HAP-1 (cell line): ENCODE measurements around the gene ZFP91.

ENCODE experiments used
- DNase-seq, 2 experiments: peaks; one replicate each; pipeline ENCODE4 v3.0.0-alpha.2; 2016 to 2020; ENCODE audit warnings: low spot score in 2 of 2
- H3K27me3 ChIP-seq: fragments of 250-450 bp; sonication (Bioruptor Pico); 2 replicates; pipeline ENCODE4 v1.5.1; 2020; ENCODE audit warnings: low read depth, mild to moderate bottlenecking, moderate library complexity
- H3K36me3 ChIP-seq: fragments of 250-450 bp; sonication (Bioruptor Pico); replicated peaks from 2 replicates; pipeline ENCODE4 v1.5.1; 2020; ENCODE audit warnings: mild to moderate bottlenecking
- H3K4me1 ChIP-seq: fragments of 250-450 bp; sonication (Bioruptor Pico); 2 replicates; pipeline ENCODE4 v1.5.1; 2020; ENCODE audit warnings: mild to moderate bottlenecking
- H3K4me3 ChIP-seq: fragments of 250-450 bp; sonication (Bioruptor Pico); 2 replicates; pipeline ENCODE4 v1.5.1; 2020; ENCODE audit warnings: mild to moderate bottlenecking, moderate library complexity
- H3K9me3 ChIP-seq: fragments of 250-450 bp; sonication (Bioruptor Pico); 2 replicates; pipeline ENCODE4 v1.5.1; 2020; ENCODE audit warnings: mild to moderate bottlenecking, moderate library complexity
- in situ Hi-C: fragments of 300-500 bp; cut with MboI; formaldehyde crosslinking; loops from 3 replicates; pipeline ENCODE4 v1.14.3; 2020; ENCODE audit warnings: low sequenced_read_pairs, inconsistent platforms, mixed read lengths

ZFP91 gene

DNA sequence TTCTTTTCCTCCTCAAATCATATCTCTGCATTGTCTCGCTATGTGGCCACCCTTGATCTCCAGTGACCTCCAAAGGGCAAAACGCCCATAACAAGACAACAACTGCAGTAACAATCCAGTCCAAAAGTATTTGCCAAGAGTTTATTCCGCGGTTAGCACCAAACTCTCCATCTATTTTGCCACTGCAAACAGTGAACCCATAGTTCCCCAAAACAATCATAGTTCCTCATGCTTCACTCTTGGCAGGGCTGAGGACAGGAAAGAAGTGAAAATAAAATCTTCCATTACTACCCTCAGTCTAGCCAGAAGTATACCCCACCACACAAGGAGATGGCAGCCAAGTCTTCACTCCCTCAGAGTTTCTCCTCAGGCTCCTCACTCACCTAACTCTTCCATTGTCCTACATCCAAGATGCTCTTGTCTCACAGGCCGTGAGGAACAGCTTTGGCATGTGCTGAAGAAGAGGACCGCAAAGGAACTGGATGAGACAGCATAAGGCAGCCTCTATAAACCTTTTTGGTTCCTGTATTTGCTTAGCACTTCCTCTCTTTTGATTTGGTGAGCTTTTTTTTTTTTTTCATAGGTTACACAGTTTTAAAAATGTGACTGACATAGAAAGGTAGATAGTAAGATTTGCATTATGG, 3.4 kb upstream of the ZFP91 start, which contains the start of gene LPXN:
LPXN (minus strand) TSS at position 480 of the 644 bp plus-strand sequence; CDS start at position 396, 84 bp downstream.
- in situ Hi-C loops = loop anchor here (10.0 kb wide), 1 partner anchor 911 kb away; the partner anchor contains the start of gene ZDHHC5
- Histone ChIP-seq H3K9me3 (no peaks in the 10 kb centered on the region), H3K4me3 (no peak within 1 kb of the TSS), H3K27me3 (no peaks in the 10 kb centered on the region), H3K36me3 (peaks cover 4% of the 10 kb centered on the region), H3K4me1 (no peaks in the 10 kb centered on the region; the same call in 1 of the 2 replicates)
- no peak for DNase-seq

- Histone ChIP-seq H3K4me1 (peaks cover 8% of the 10 kb centered on the region), H3K9me3 (no peaks in the 10 kb centered on the region), H3K4me3 (peak overlapping the region; percentile 100), H3K36me3 (peaks cover 4% of the 10 kb centered on the region), H3K27me3 (no peaks in the 10 kb centered on the region)
- peak in 1 of 2 experiments; percentile 19 for DNase-seq
- in situ Hi-C loops = loop anchor here (10.0 kb wide), 1 partner anchor 912 kb away; the partner anchor contains the start of gene ZDHHC5
Observed at GRCh38 chr11:58576887-58577471, 1.9 kb upstream of the ZFP91 start.

DNA sequence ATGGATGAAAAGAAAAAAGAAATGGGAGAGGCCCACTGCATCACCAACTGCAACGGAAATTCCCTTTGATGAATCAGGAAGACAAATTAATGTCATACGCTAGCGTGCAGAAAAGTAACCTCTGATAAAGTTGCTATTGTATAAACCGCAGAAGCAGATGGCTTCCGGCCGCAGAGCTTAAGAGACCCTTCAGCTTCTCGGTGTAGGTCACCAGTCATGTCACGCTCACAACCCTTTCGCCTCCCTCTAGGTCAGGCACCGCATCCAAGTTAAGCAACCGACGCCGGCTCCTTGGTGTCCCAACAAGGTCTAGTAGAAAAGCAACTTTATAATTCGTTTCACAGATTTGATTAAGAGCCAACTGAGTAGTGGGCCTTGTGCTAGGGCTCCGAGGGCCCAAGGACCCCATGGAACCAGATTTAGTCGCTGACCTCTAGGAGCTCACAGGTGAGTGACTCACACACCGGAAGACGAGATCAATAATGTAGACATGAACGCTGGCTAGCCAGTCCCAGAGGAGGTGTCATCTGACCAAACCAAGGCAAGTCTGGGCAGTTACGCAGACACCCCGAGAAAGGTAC, 1.2 kb upstream of the ZFP91 start:
- peak; percentile 12 to 48 for DNase-seq
- Histone ChIP-seq H3K4me3 (peak overlapping the region; percentile 100), H3K9me3 (no peaks in the 10 kb centered on the region), H3K4me1 (peaks cover 11% of the 10 kb centered on the region), H3K27me3 (no peaks in the 10 kb centered on the region), H3K36me3 (peaks cover 4% of the 10 kb centered on the region)
- in situ Hi-C loops = loop anchor here (10.0 kb wide), 1 partner anchor 913 kb away; the partner anchor contains the start of gene ZDHHC5

GRCh38 chr11:58578136-58578634, 678 bp upstream of the ZFP91 start:
- H3K36me3 ChIP-seq = peaks cover 4% of the 10 kb centered on the region
- H3K9me3 ChIP-seq = no peaks in the 10 kb centered on the region
- in situ Hi-C loops = loop anchor here (10.0 kb wide), 1 partner anchor 913 kb away; the partner anchor contains the start of gene ZDHHC5
- peak overlapping the region; percentile 100 for H3K4me3 ChIP-seq
- H3K27me3 ChIP-seq = no peaks in the 10 kb centered on the region
- peaks cover 11% of the 10 kb centered on the region for H3K4me1 ChIP-seq
- peak; percentile 93 to 99 for DNase-seq

DNA sequence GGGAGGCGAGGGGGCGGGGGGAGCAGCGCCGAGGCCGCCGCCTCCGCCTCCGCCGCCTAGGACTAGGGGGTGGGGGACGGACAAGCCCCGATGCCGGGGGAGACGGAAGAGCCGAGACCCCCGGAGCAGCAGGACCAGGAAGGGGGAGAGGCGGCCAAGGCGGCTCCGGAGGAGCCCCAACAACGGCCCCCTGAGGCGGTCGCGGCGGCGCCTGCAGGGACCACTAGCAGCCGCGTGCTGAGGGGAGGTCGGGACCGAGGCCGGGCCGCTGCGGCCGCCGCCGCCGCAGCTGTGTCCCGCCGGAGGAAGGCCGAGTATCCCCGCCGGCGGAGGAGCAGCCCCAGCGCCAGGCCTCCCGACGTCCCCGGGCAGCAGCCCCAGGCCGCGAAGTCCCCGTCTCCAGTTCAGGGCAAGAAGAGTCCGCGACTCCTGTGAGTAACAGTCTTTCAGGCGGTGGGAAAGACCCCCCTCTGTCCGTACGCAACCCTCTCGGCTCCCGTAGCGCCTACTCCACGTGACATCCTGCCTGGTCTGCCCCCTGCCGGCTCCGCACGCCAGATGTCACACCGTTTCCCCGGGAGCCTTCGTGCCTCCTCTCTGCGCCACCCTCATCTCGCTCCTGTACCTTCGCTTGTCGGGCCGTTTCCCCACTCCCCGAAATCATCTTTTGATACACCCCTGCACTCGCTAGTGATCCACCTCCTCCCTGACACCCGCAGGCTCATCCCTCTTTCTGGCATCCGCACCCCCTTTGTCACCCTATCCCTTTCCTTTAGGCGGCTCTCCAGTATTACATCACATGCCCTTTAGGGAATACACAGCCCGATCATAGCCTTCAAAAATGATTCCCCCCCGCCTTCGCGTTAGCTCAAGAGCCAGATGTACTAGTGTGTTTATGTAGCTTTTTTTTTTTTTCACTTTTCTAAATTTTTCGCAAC, 598 bp downstream of the ZFP91 start:
- Histone ChIP-seq H3K9me3 (no peaks in the 10 kb centered on the region), H3K27me3 (no peaks in the 10 kb centered on the region), H3K4me3 (peak overlapping the region; percentile 100), H3K4me1 (peaks cover 11% of the 10 kb centered on the region), H3K36me3 (peaks cover 5% of the 10 kb centered on the region)
- DNase-seq = peak; percentile 83 to 93
- in situ Hi-C loops = loop anchor here (10.0 kb wide), 1 partner anchor 915 kb away; the partner anchor contains the start of gene ZDHHC5

- Histone ChIP-seq H3K36me3 (peaks cover 10% of the 10 kb centered on the region), H3K27me3 (no peaks in the 10 kb centered on the region), H3K4me3 (peak overlapping the region; percentile 100), H3K9me3 (no peaks in the 10 kb centered on the region), H3K4me1 (peaks cover 11% of the 10 kb centered on the region)
- no peak for DNase-seq
- in situ Hi-C loops = no loop called here
Observed at GRCh38 chr11:58580311-58580710, 1.4 kb downstream of the ZFP91 start.

DNA sequence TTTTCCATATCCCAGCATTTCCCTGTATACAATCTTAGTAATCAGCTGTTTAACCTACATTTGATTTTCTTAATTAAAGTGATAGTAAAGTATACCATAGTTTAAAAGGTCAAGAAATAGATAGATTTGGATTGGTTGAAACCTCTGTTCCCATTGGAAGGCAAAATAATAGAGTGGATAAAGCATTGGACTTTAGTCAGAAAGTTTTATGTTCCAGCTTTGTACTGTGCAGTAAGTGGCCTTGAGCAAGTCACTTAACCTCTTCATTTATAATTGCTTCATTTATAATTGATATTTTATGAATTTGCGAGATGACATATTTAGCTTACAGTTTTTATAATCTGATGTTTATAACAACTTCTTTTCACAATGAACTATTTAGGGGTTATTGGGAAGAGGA, 3.6 kb downstream of the ZFP91 start:
- Histone ChIP-seq H3K4me3 (no peak overlapping the region), H3K36me3 (peaks cover 26% of the 10 kb centered on the region), H3K9me3 (no peaks in the 10 kb centered on the region), H3K4me1 (peaks cover 11% of the 10 kb centered on the region), H3K27me3 (no peaks in the 10 kb centered on the region)
- in situ Hi-C loops = no loop called here
- no peak for DNase-seq

GRCh38 chr11:58586998-58587397, 8.1 kb downstream of the ZFP91 start:
- Histone ChIP-seq H3K27me3 (no peaks in the 10 kb centered on the region), H3K9me3 (no peaks in the 10 kb centered on the region), H3K4me1 (peaks cover 3% of the 10 kb centered on the region), H3K36me3 (peaks cover 29% of the 10 kb centered on the region), H3K4me3 (no peak overlapping the region)
- no peak for DNase-seq
- in situ Hi-C loops = no loop called here

DNA sequence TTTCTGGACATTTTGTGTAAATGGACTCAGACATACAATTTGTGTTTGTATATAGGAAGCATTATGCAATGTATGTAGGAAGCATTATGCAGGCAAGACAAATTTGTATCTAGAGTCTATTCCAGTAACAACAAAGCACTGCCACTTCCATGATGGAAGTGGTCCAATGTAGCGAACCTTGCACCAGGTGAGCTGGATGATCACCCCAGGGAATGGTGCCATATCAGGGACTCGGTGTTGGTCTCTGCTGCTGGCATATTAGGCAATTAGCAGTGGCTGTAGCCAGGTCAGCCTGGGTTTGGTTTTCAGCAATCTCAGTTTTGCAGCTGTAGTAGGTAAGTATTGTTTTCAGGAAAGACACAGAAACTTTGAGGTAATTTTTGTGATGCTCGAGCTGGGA, 12.8 kb downstream of the ZFP91 start:
- H3K4me3 ChIP-seq = no peak overlapping the region
- peaks cover 19% of the 10 kb centered on the region for H3K36me3 ChIP-seq
- no peaks in the 10 kb centered on the region for H3K27me3 ChIP-seq
- in situ Hi-C loops = no loop called here
- DNase-seq = no peak
- no peaks in the 10 kb centered on the region for H3K4me1 ChIP-seq
- no peaks in the 10 kb centered on the region for H3K9me3 ChIP-seq

DNA sequence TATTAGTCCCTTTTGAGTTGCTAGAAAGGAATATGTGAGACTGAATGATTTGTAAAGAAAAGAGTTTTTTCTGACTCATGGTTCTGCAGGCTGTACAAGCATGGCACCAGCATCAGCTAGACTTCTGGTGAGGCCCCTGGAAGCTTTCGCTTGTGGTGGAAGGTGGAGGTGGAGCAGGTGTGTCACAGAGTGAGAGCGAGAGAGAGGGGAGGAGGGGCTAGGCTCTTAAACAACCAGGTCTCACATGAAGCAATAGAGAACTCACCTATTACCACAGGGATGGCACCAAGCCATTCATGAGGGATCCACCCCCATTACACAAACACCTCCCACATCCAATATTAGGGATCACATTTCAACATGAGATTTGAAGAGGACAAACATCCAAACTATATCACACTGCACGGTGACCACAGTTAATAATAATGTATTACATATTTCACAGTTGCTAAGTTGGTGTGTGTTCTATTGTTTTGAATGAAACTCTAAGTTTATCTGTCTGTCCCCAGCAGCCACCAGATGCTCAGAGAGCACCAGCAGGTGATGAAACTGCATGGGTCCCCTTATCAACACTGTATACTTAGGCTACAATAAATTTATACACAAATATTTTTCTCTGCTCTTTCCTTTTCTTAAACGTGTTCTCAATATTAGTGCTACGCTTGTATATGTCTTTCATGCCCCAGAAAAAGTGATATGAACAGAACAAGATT, 14.1 kb downstream of the ZFP91 start:
- no peak for DNase-seq
- Histone ChIP-seq H3K4me1 (no peaks in the 10 kb centered on the region), H3K27me3 (no peaks in the 10 kb centered on the region), H3K4me3 (no peak overlapping the region), H3K36me3 (peaks cover 10% of the 10 kb centered on the region), H3K9me3 (no peaks in the 10 kb centered on the region)
- in situ Hi-C loops = no loop called here

DNA sequence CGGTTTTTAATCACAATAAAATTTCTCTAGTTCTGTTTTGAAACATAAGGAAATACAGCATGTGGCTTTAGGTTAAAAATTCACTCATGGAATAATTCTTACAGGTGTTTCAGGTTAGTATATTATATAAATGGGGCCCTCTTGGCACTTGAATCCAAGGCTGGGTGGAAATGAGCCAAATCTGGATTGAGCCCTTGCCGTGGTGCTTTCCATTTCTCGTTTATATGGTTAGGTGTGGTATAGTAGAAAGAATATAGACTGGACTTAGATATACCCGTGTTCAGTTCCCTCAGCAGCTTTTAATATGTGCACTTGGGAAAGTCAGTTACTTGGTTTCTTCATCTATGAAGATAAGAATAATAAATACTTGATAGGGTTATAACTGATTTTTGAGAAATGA, 16.0 kb downstream of the ZFP91 start:
- Histone ChIP-seq H3K36me3 (peaks cover 9% of the 10 kb centered on the region), H3K9me3 (no peaks in the 10 kb centered on the region), H3K27me3 (no peaks in the 10 kb centered on the region), H3K4me3 (no peak overlapping the region), H3K4me1 (no peaks in the 10 kb centered on the region)
- in situ Hi-C loops = no loop called here
- DNase-seq = no peak

DNA sequence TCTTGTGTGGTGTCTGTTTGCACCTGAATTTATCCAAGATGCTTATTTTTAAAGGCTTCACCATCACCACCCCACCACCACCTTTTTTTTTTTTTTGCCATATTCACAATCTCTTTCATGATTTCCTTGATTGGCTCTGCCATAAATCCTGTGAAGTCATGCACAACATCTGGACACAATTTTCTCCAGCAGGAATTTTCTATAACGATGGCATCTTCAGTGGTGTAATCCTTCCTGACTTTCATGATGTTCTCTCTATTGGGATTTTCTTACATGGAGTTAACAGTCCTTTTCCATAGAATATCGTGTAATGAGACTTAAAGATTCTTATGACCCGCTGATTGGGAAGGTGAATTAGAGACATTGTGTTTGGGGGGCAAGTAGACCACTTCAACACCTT, 17.8 kb downstream of the ZFP91 start:
- Histone ChIP-seq H3K4me1 (peaks cover 4% of the 10 kb centered on the region; the same call in 1 of the 2 replicates), H3K36me3 (0 out of 2 replicates have a peak, but pooled peaks cover 5% of the 10 kb centered on the region), H3K4me3 (no peak overlapping the region), H3K9me3 (no peaks in the 10 kb centered on the region), H3K27me3 (no peaks in the 10 kb centered on the region)
- in situ Hi-C loops = no loop called here
- no peak for DNase-seq
